ENCODE measurements around the gene SLITRK6.
"Not testable (repeated sequence)": the region's sequence is repeated elsewhere in the genome, so short reads cannot be mapped to it uniquely, and the experiment has no call there.

The SLITRK6 gene

GRCh38 chr13:85799097-85799582, at the start of gene SLITRK6:
TSS of gene SLITRK6 (minus strand) at chr13:85799419. CDS start at chr13:85796508, 2,911 bp downstream.
- no peak for DNase-seq

GRCh38 chr13:85847012-85847411, 47.8 kb upstream of the SLITRK6 start:
- no peak for DNase-seq

- DNase-seq = no peak
Measured at GRCh38 chr13:85841427-85841826, 42.2 kb upstream of the SLITRK6 start.

GRCh38 chr13:85833921-85834320, 34.7 kb upstream of the SLITRK6 start:
- DNase-seq = no peak

GRCh38 chr13:85828094-85828684, 29.0 kb upstream of the SLITRK6 start:
- peak; percentile 71 for DNase-seq

GRCh38 chr13:85825454-85825853, 26.2 kb upstream of the SLITRK6 start:
- DNase-seq = no peak

GRCh38 chr13:85823832-85824231, 24.6 kb upstream of the SLITRK6 start:
- DNase-seq = no peak

- no peak for DNase-seq
Measured at GRCh38 chr13:85819513-85819912, 20.3 kb upstream of the SLITRK6 start.

- peak; percentile 14 for DNase-seq
Measured at GRCh38 chr13:85816413-85816812, 17.2 kb upstream of the SLITRK6 start.

GRCh38 chr13:85812282-85812681, 13.1 kb upstream of the SLITRK6 start:
- no peak for DNase-seq

- DNase-seq = peak; percentile 8
Measured at GRCh38 chr13:85808811-85809210, 9.6 kb upstream of the SLITRK6 start.

GRCh38 chr13:85806553-85807175, 7.4 kb upstream of the SLITRK6 start:
- peak; percentile 82 for DNase-seq

GRCh38 chr13:85798556-85798955, 663 bp downstream of the SLITRK6 start:
- no peak for DNase-seq

GRCh38 chr13:85797311-85797710, 1.9 kb downstream of the SLITRK6 start:
- DNase-seq = no peak

GRCh38 chr13:85785205-85785604, 14.0 kb downstream of the SLITRK6 start:
- DNase-seq = no peak

- DNase-seq = no peak
Measured at GRCh38 chr13:85772367-85772766, 26.9 kb downstream of the SLITRK6 start.

- DNase-seq = no peak
Measured at GRCh38 chr13:85771856-85772255, 27.4 kb downstream of the SLITRK6 start.

GRCh38 chr13:85768946-85769345, 30.3 kb downstream of the SLITRK6 start:
- DNase-seq = no peak

GRCh38 chr13:85755123-85755522, 44.1 kb downstream of the SLITRK6 start:
- DNase-seq = no peak

- DNase-seq = not testable (repeated sequence)
Measured at GRCh38 chr13:85743201-85743770, 55.9 kb downstream of the SLITRK6 start.
